WTC11 (cell line): ENCODE measurements around the gene SPTLC1.

Experiments used
- ATF3 ChIP-seq: sonication (generic); formaldehyde crosslinking; conservative IDR thresholded peaks from 2 replicates; pipeline ENCODE4 v1.8.1; 2022; ENCODE audit warnings: mild to moderate bottlenecking, missing genetic modification reagents
- HMGA2 ChIP-seq: fragments of 250-450 bp; sonication (Bioruptor Pico); IDR thresholded peaks from 2 replicates; pipeline ENCODE4 v1.4.0; 2021; ENCODE audit warnings: mild to moderate bottlenecking, moderate library complexity
- NR3C1 ChIP-seq: sonication (generic); formaldehyde crosslinking; conservative IDR thresholded peaks from 2 replicates; pipeline ENCODE4 v1.8.1; 2023; ENCODE audit warnings: low read depth, mild to moderate bottlenecking, missing genetic modification reagents
- ZNF232 ChIP-seq: sonication (generic); formaldehyde crosslinking; IDR thresholded peaks from 2 replicates; pipeline ENCODE4 v1.8.0; 2022; ENCODE audit warnings: mild to moderate bottlenecking, missing genetic modification reagents
- ZNF317 ChIP-seq: sonication (generic); formaldehyde crosslinking; IDR thresholded peaks from 2 replicates; pipeline ENCODE4 v1.8.1; 2023; ENCODE audit warnings: low read depth, mild to moderate bottlenecking, moderate library complexity, missing genetic modification reagents, borderline replicate concordance
- ZNF512 ChIP-seq: sonication (generic); formaldehyde crosslinking; IDR thresholded peaks from 2 replicates; pipeline ENCODE4 v1.8.1; 2022; ENCODE audit warnings: missing genetic modification reagents, borderline replicate concordance
- TF ChIP-seq, protein P1 (sequence below): fragments of 200-600 bp; IDR thresholded peaks from 2 replicates; pipeline ENCODE4 v1.8.0; 2022; ENCODE audit warnings: antibody characterized with exemption

- TF ChIP-seq NR3C1 (CRISPR knock-in tag) (no peak), ZNF512 (no peak), ATF3 (CRISPR knock-in tag) (no peak), ZNF232 (no peak), ZNF317 (CRISPR knock-in tag) (no peak), HMGA2 (CRISPR knock-in tag) (no peak)
- TF ChIP-seq, protein P1, sequence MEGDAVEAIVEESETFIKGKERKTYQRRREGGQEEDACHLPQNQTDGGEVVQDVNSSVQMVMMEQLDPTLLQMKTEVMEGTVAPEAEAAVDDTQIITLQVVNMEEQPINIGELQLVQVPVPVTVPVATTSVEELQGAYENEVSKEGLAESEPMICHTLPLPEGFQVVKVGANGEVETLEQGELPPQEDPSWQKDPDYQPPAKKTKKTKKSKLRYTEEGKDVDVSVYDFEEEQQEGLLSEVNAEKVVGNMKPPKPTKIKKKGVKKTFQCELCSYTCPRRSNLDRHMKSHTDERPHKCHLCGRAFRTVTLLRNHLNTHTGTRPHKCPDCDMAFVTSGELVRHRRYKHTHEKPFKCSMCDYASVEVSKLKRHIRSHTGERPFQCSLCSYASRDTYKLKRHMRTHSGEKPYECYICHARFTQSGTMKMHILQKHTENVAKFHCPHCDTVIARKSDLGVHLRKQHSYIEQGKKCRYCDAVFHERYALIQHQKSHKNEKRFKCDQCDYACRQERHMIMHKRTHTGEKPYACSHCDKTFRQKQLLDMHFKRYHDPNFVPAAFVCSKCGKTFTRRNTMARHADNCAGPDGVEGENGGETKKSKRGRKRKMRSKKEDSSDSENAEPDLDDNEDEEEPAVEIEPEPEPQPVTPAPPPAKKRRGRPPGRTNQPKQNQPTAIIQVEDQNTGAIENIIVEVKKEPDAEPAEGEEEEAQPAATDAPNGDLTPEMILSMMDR = no peak
Observed at GRCh38 chr9:92120138-92120537, 4.9 kb upstream of the SPTLC1 start.
